Keratinocyte (primary cell): ENCODE measurements around the gene B4GALT4. TPM values are rescaled to one million over a fixed set of nuclear protein-coding genes. Genes with fewer than 3 reads are reported as not detected.
A peak's percentile ranks its signal among the peaks of the same experiment; 100 is the strongest.

Experiments used
- DNase-seq: peaks from one replicate; pipeline ENCODE4 v3.0.0-alpha.2; 2011; ENCODE audit warnings: low read depth, missing footprints, low spot score
- FAIRE-seq: peaks from 2 replicates; lab custom pipeline; 2011; peaks lifted over from hg19 to GRCh38; lab: Jason Lieb, UNC
- H2AFZ ChIP-seq: 2 replicates; pipeline ENCODE4 v1.6.0; 2012; ENCODE audit warnings: low read length, control low read depth, inconsistent platforms; ENCODE audit not compliant: control insufficient read depth
- H3K27ac ChIP-seq: 2 replicates; pipeline ENCODE4 v1.5.1; 2011; ENCODE audit warnings: low read length; ENCODE audit not compliant: control insufficient read depth, insufficient read depth
- H3K27me3 ChIP-seq: 3 replicates; pipeline ENCODE4 v1.6.0; 2011; ENCODE audit warnings: low read length; ENCODE audit not compliant: control insufficient read depth, insufficient read depth; ENCODE audit errors: extremely low read depth
- H3K36me3 ChIP-seq, 2 experiments: 2 replicates in 1 of 2; 3 replicates in 1 of 2; pipeline ENCODE4 v1.5.1; 2011; ENCODE audit warnings: low read length in 2 of 2, mild to moderate bottlenecking in 1 of 2; ENCODE audit not compliant: control insufficient read depth in 2 of 2, insufficient read depth in 2 of 2; ENCODE audit errors: extremely low read depth in 1 of 2
- H3K4me1 ChIP-seq: 3 replicates; pipeline ENCODE4 v1.5.1; 2011; ENCODE audit warnings: low read length; ENCODE audit not compliant: control insufficient read depth, insufficient read depth; ENCODE audit errors: extremely low read depth
- H3K4me2 ChIP-seq: 3 replicates; pipeline ENCODE4 v1.6.0; 2011; ENCODE audit warnings: low read depth, low read length; ENCODE audit not compliant: control insufficient read depth, insufficient read depth; ENCODE audit errors: extremely low read depth
- H3K4me3 ChIP-seq, 3 experiments: fragments of 200-600 bp in 1 of 3; sonication (generic) in 1 of 3; 2 replicates in 2 of 3; 3 replicates in 1 of 3; pipeline ENCODE4 v1.5.1; 2011 to 2016; ENCODE audit warnings: low read length in 3 of 3, mild to moderate bottlenecking in 3 of 3, control low read depth in 2 of 3, inconsistent platforms in 1 of 3, low read depth in 1 of 3, mixed read lengths in 1 of 3, mixed run types in 1 of 3, moderate library complexity in 1 of 3; ENCODE audit not compliant: control insufficient read depth in 2 of 3, insufficient read depth in 2 of 3; ENCODE audit errors: extremely low read depth in 1 of 3
- H3K79me2 ChIP-seq: 2 replicates; pipeline ENCODE4 v1.6.0; 2012; ENCODE audit warnings: low read length; ENCODE audit not compliant: control insufficient read depth, insufficient read depth
- H3K9ac ChIP-seq: 3 replicates; pipeline ENCODE4 v1.6.0; 2011; ENCODE audit warnings: low read length; ENCODE audit not compliant: control insufficient read depth, insufficient read depth; ENCODE audit errors: extremely low read depth
- H3K9me1 ChIP-seq: 3 replicates; pipeline ENCODE4 v1.6.0; 2011; ENCODE audit warnings: low read length; ENCODE audit not compliant: control insufficient read depth, insufficient read depth; ENCODE audit errors: extremely low read depth
- H3K9me3 ChIP-seq: 2 replicates; pipeline ENCODE4 v1.5.1; 2012; ENCODE audit warnings: low read depth, low read length; ENCODE audit not compliant: control insufficient read depth
- H4K20me1 ChIP-seq: 3 replicates; pipeline ENCODE4 v1.6.0; 2011; ENCODE audit warnings: low read length; ENCODE audit not compliant: control insufficient read depth, insufficient read depth; ENCODE audit errors: extremely low read depth
- EZH2 ChIP-seq: IDR thresholded peaks from one replicate; pipeline ENCODE4 v1.6.1; 2012; ENCODE audit warnings: inconsistent platforms, mild to moderate bottlenecking, low read length, moderate library complexity
- dilution Hi-C: fragments of 300-500 bp; cut with MboI; formaldehyde crosslinking; loops from one replicate; pipeline ENCODE4 v1.7.0; 2020; ENCODE audit warnings: low sequenced_read_pairs; ENCODE audit not compliant: extremely low pct_ligation_motif_present
- polyA plus RNA-seq, 5 experiments: library from polyadenylated mRNA; depleted of rRNA in 3 of 5; stranded (reverse) in 3 of 5; stranded (forward) in 1 of 5; unstranded in 1 of 5; fragments of >200 nt; gene quantifications; 1 replicate in 1 of 5; 2 replicates in 3 of 5; 3 replicates in 1 of 5; pipeline versions ENCODE4 v1.2.1 to v1.2.3, GENCODE V29; 2011 to 2012; ENCODE audit warnings: missing spikeins in 2 of 5, low read depth in 1 of 5, low replicate concordance in 1 of 5
- TF ChIP-seq, protein P1 (sequence below), 3 experiments: IDR thresholded peaks in 1 of 3; conservative IDR thresholded peaks in 1 of 3; optimal IDR thresholded peaks in 1 of 3; 2 replicates in 2 of 3; 3 replicates in 1 of 3; pipeline versions ENCODE3 to v1.5.1; 2011; ENCODE audit warnings: low read length in 3 of 3, mild to moderate bottlenecking in 3 of 3, moderate library complexity in 2 of 3, control low read depth in 1 of 3, inconsistent platforms in 1 of 3; ENCODE audit not compliant: insufficient read depth in 2 of 3; ENCODE audit errors: extremely low read depth in 1 of 3

B4GALT4 gene
- polyA plus RNA-seq, 1 donor (not counting 4 experiments of a cell fraction or from before 2014, with no cell fraction given): 43.3 TPM

DNA sequence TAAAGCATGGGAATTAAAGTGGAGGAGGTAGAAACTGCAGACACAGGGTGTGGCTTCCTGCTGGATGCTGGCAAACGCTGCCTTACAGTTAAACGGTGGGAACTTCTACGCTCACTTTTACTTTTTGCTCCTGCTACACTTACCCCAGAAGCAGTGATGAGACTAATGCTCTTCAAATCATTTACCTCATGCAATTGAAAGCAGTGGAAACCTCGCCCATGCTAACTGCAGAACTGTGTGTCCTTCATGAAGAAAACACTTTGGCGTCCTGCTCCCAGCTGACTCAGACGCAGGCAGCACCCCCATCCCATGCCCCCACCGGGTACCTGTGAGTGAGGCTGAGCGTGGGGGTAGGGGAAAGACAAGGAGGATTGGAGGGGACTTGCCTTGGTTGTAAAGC is 35.5 kb downstream of the B4GALT4 start:
- Histone ChIP-seq H3K4me3 (peak overlapping the region in 2 of 3 experiments; percentile 15 to 36), H3K27me3 (no peaks in the 10 kb centered on the region), H4K20me1 (no peaks in the 10 kb centered on the region), H3K9me1 (peaks cover 2% of the 10 kb centered on the region), H3K79me2 (no peaks in the 10 kb centered on the region), H3K36me3 (peaks cover 0 to 1% of the 10 kb centered on the region in 2 experiments), H3K4me2 (peak overlapping the region; percentile 65), H3K9ac (no peak overlapping the region), H3K27ac (no peak overlapping the region), H3K4me1 (peaks cover 29% of the 10 kb centered on the region), H2AFZ (peak overlapping the region; percentile 65), H3K9me3 (no peaks in the 10 kb centered on the region)
- dilution Hi-C loops: no loop called here
- TF ChIP-seq, protein P1, sequence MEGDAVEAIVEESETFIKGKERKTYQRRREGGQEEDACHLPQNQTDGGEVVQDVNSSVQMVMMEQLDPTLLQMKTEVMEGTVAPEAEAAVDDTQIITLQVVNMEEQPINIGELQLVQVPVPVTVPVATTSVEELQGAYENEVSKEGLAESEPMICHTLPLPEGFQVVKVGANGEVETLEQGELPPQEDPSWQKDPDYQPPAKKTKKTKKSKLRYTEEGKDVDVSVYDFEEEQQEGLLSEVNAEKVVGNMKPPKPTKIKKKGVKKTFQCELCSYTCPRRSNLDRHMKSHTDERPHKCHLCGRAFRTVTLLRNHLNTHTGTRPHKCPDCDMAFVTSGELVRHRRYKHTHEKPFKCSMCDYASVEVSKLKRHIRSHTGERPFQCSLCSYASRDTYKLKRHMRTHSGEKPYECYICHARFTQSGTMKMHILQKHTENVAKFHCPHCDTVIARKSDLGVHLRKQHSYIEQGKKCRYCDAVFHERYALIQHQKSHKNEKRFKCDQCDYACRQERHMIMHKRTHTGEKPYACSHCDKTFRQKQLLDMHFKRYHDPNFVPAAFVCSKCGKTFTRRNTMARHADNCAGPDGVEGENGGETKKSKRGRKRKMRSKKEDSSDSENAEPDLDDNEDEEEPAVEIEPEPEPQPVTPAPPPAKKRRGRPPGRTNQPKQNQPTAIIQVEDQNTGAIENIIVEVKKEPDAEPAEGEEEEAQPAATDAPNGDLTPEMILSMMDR (optimal IDR thresholded peaks at IDR 0.05 in 1 of 3, IDR thresholded peaks at IDR 0.05 in 1 of 3, conservative IDR thresholded peaks at IDR 0.05 in 1 of 3; ENCODE audit: extremely low read depth in 1 of 3, insufficient read depth in 2 of 3, low read length in 3 of 3): no peak
- TF ChIP-seq EZH2: no peak
- DNase-seq: no peak
- no peak for FAIRE-seq

DNA sequence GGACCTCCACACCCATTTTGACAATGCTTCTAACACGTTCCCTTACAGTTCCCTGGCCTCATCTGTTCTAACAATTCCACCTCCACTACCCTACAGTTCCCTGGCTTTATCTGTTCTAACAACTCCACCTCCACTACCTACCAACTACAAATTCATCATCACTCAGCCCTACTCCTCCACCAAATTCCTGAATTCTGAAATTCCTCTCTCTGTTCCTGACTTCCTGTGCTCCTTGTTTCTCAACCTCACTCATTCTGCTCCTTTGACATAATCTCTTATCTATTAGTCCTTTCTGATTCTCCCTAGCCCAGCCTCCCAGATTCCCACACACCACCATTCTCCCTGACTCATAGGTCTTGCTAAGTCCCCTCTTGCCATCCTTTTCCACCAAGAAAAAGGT is 44.8 kb downstream of the B4GALT4 start:
- Histone ChIP-seq H3K27me3 (no peaks in the 10 kb centered on the region), H3K79me2 (no peaks in the 10 kb centered on the region), H3K9ac (no peak overlapping the region), H3K9me1 (no peaks in the 10 kb centered on the region), H3K9me3 (no peaks in the 10 kb centered on the region), H3K36me3 (no peaks in the 10 kb centered on the region), H3K4me2 (no peak overlapping the region), H3K4me1 (peaks cover 26% of the 10 kb centered on the region), H3K27ac (no peak overlapping the region), H3K4me3 (no peak overlapping the region), H2AFZ (peak overlapping the region; percentile 30), H4K20me1 (no peaks in the 10 kb centered on the region)
- FAIRE-seq (peak; percentile 39), DNase-seq (no peak)
- dilution Hi-C loops: no loop called here
- TF ChIP-seq EZH2: no peak
- TF ChIP-seq, protein P1 (optimal IDR thresholded peaks at IDR 0.05 in 1 of 3, IDR thresholded peaks at IDR 0.05 in 1 of 3, conservative IDR thresholded peaks at IDR 0.05 in 1 of 3; ENCODE audit: extremely low read depth in 1 of 3, insufficient read depth in 2 of 3, low read length in 3 of 3): no peak
